Suppressor macrophage treated with lipopolysaccharide for 1 hour (primary cell): ENCODE data around the gene FSTL4.
"Not testable (repeated sequence)": the region's sequence is repeated elsewhere in the genome, so short reads cannot be mapped to it uniquely, and the experiment has no call there.

Experiments used
- DNase-seq, 3 donors: peaks; one replicate each; pipeline ENCODE4 v3.0.0-alpha.2; 2020 to 2022

Gene FSTL4

GRCh38 chr5:133398646-133399101, 213.7 kb downstream of the FSTL4 start:
- DNase-seq, result no peak

GRCh38 chr5:133397990-133398645, 214.2 kb downstream of the FSTL4 start:
- no peak for DNase-seq

GRCh38 chr5:133397348-133397747, 215.0 kb downstream of the FSTL4 start:
- DNase-seq, result no peak

GRCh38 chr5:133396814-133397213, 215.5 kb downstream of the FSTL4 start:
- DNase-seq, result peak; percentile 12 to 53 (median 43)

- no peak for DNase-seq
Measured at GRCh38 chr5:133396187-133396741, 216.1 kb downstream of the FSTL4 start.

GRCh38 chr5:133395207-133395606, 217.1 kb downstream of the FSTL4 start:
- DNase-seq, result not testable (repeated sequence)

- not testable (repeated sequence) for DNase-seq
Measured at GRCh38 chr5:133394477-133394817, 217.9 kb downstream of the FSTL4 start.

- no peak for DNase-seq
Measured at GRCh38 chr5:133393776-133394476, 218.4 kb downstream of the FSTL4 start.

GRCh38 chr5:133392448-133392847, 219.9 kb downstream of the FSTL4 start:
- DNase-seq, result no peak

- no peak for DNase-seq
Measured at GRCh38 chr5:133391354-133392136, 220.8 kb downstream of the FSTL4 start.

GRCh38 chr5:133390416-133391353, 221.7 kb downstream of the FSTL4 start:
- no peak for DNase-seq

- no peak for DNase-seq
Measured at GRCh38 chr5:133389066-133389590, 223.2 kb downstream of the FSTL4 start.

GRCh38 chr5:133387621-133388020, 224.7 kb downstream of the FSTL4 start:
- DNase-seq, result no peak

GRCh38 chr5:133387091-133387490, 225.2 kb downstream of the FSTL4 start:
- DNase-seq, result no peak

- no peak for DNase-seq
Measured at GRCh38 chr5:133386662-133387061, 225.7 kb downstream of the FSTL4 start.

GRCh38 chr5:133385346-133385745, 227.0 kb downstream of the FSTL4 start:
- DNase-seq, result no peak

- DNase-seq, result no peak
Measured at GRCh38 chr5:133384903-133385302, 227.4 kb downstream of the FSTL4 start.

GRCh38 chr5:133384120-133384855, 228.1 kb downstream of the FSTL4 start:
- DNase-seq, result no peak

- DNase-seq, result no peak
Measured at GRCh38 chr5:133383580-133383939, 228.8 kb downstream of the FSTL4 start.

GRCh38 chr5:133382661-133383579, 229.4 kb downstream of the FSTL4 start:
- DNase-seq, result no peak
